ENCODE data around the gene PTPRB. TPM values are rescaled to one million over a fixed set of nuclear protein-coding genes. Genes with fewer than 3 reads are reported as not detected.

Gene PTPRB
- total and polyA plus RNA-seq, 2 donors (not counting 3 experiments of a cell fraction or from before 2014, with no cell fraction given): 64.1 to 151 TPM

DNA sequence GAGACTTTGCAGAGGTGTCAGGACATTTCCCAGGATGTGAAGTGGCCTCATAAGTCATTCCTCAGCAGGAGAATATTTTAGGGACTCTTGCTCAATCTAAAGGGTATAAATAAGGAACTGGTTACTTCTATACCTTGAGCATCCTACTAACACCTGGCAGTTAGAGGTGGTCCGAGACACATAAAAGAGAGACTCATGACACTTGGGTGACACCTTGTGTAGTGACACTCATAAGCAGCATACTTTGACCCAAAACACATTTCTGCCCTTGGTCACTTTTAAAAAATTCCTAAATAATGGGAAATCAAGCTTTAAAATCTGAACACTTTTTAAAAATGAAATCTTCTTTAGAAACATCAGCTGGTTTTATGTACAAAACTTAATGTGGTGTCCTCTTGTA, 152.8 kb downstream of the PTPRB start:
- Histone ChIP-seq H3K9ac (replicated peaks; ENCODE audit: extremely low read depth, insufficient read depth, low read length) (no peak overlapping the region), H3K36me3 (ENCODE audit: control insufficient read depth in 2 of 2, extremely low read depth in 1 of 2, insufficient read depth in 2 of 2, low read length in 2 of 2) (no peaks in the 10 kb centered on the region), H3K9me1 (replicated peaks; ENCODE audit: control insufficient read depth, extremely low read depth, insufficient read depth, low read length) (no peaks in the 10 kb centered on the region), H3K27me3 (ENCODE audit: control insufficient read depth in 2 of 2, insufficient read depth in 2 of 2, low read length in 2 of 2) (peaks cover under 1 to 5% of the 10 kb centered on the region in 2 experiments), H3K9me3 (replicated peaks; ENCODE audit: control insufficient read depth, insufficient read depth, low read length) (no peaks in the 10 kb centered on the region), H2AFZ (ENCODE audit: low read depth, low read length) (no peak overlapping the region), H3K27ac (ENCODE audit: insufficient read depth, low read depth, low read length) (no peak overlapping the region), H3K79me2 (ENCODE audit: control insufficient read depth, insufficient read depth, low read length) (no peaks in the 10 kb centered on the region), H3K4me1 (ENCODE audit: control insufficient read depth, extremely low read depth, insufficient read depth, low read length) (no peaks in the 10 kb centered on the region), H3K4me2 (ENCODE audit: insufficient read depth, low read length) (no peak overlapping the region), H3K4me3 (replicated peaks in 1 of 3; ENCODE audit: insufficient read depth in 1 of 3, low read depth in 1 of 3, low read length in 3 of 3) (no peak overlapping the region), H4K20me1 (replicated peaks; ENCODE audit: control insufficient read depth, extremely low read depth, insufficient read depth, low read length) (no peaks in the 10 kb centered on the region)
- ChIA-PET CTCF (no interaction called here), POLR2A (no interaction called here)
- intact Hi-C loops (cut with micrococcal nuclease): no loop called here
- DNase-seq (ENCODE audit: low read depth, low spot score): no peak
- dilution Hi-C loops (cut with MboI; ENCODE audit: extremely low pct_ligation_motif_present, low sequenced_read_pairs): no loop called here
- TF ChIP-seq FOS (IDR thresholded peaks at IDR 0.05; ENCODE audit: borderline replicate concordance, insufficient read depth, low read length) (no peak), POLR2A (IDR thresholded peaks at IDR 0.05; ENCODE audit: low read depth, low read length) (no peak), MYC (IDR thresholded peaks at IDR 0.05; ENCODE audit: low read depth, low read length) (no peak), JUN (IDR thresholded peaks at IDR 0.05; ENCODE audit: borderline replicate concordance, insufficient read depth, insufficient read length, low read depth) (no peak), GATA2 (IDR thresholded peaks at IDR 0.05; ENCODE audit: insufficient read depth, insufficient read length, low read depth, low read length) (no peak), EZH2 (IDR thresholded peaks at IDR 0.05; ENCODE audit: borderline replicate concordance, low read depth, low read length, severe bottlenecking) (no peak), POLR2AphosphoS5 (IDR thresholded peaks at IDR 0.05; ENCODE audit: insufficient read depth, low read depth, low read length) (no peak)
- TF ChIP-seq, protein P1, sequence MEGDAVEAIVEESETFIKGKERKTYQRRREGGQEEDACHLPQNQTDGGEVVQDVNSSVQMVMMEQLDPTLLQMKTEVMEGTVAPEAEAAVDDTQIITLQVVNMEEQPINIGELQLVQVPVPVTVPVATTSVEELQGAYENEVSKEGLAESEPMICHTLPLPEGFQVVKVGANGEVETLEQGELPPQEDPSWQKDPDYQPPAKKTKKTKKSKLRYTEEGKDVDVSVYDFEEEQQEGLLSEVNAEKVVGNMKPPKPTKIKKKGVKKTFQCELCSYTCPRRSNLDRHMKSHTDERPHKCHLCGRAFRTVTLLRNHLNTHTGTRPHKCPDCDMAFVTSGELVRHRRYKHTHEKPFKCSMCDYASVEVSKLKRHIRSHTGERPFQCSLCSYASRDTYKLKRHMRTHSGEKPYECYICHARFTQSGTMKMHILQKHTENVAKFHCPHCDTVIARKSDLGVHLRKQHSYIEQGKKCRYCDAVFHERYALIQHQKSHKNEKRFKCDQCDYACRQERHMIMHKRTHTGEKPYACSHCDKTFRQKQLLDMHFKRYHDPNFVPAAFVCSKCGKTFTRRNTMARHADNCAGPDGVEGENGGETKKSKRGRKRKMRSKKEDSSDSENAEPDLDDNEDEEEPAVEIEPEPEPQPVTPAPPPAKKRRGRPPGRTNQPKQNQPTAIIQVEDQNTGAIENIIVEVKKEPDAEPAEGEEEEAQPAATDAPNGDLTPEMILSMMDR (IDR thresholded peaks at IDR 0.05; ENCODE audit: extremely low read depth in 1 of 2, insufficient read depth in 1 of 2, low read depth in 1 of 2, low read length in 2 of 2): no peak
- TF ChIP-seq, protein P2, sequence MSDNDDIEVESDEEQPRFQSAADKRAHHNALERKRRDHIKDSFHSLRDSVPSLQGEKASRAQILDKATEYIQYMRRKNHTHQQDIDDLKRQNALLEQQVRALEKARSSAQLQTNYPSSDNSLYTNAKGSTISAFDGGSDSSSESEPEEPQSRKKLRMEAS (IDR thresholded peaks at IDR 0.05; ENCODE audit: insufficient read depth, insufficient read length): no peak
- BruUV-seq (replicated peaks): no TSS peak
- no peak for FAIRE-seq
